NCI-H524 (cell line): Measurements from ENCODE around the gene PCDHGA1.

Experiments used
- DNase-seq, 2 experiments: peaks; one replicate each; lab custom pipeline; 2025; lab: John Stamatoyannopoulos, UW

PCDHGA1 gene

DNA sequence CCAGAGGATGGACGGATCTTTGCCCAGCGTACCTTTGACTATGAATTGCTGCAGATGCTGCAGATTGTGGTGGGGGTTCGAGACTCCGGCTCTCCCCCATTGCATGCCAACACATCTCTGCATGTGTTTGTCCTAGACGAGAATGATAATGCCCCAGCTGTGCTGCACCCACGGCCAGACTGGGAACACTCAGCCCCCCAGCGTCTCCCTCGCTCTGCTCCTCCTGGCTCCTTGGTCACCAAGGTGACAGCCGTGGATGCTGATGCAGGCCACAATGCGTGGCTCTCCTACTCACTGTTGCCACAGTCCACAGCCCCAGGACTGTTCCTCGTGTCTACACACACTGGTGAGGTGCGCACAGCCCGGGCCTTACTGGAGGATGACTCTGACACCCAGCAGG is 160.5 kb downstream of the PCDHGA1 start:
- no peak for DNase-seq

DNA sequence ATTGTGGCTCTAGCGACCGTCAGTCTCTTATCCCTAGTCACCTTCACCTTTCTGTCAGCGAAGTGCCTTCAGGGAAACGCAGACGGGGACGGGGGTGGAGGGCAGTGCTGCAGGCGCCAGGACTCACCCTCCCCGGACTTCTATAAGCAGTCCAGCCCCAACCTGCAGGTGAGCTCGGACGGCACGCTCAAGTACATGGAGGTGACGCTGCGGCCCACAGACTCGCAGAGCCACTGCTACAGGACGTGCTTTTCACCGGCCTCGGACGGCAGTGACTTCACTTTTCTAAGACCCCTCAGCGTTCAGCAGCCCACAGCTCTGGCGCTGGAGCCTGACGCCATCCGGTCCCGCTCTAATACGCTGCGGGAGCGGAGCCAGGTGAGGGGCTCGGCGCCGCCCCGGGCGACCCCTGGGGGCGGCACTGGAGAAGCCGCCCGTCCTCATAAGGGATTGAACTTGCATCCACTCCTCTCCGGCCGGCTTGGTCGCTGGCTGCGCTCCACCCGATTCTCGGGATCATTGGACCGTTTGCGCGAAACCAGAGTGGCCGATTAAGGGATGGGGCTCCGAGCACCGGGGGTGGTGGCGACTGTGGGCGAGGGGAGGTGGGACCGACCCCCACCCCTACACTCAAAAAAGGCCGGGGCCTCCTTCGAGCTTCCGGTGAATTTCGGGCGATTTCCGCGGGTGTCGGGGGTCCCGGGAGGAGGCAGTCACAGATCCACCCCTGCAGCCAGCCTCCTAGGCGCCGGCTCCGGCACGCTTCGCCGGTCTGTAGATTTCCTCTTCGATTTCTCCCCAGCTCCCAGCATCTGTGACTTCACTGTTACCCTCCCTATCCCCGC is 161.2 kb downstream of the PCDHGA1 start:
- DNase-seq: no peak

DNA sequence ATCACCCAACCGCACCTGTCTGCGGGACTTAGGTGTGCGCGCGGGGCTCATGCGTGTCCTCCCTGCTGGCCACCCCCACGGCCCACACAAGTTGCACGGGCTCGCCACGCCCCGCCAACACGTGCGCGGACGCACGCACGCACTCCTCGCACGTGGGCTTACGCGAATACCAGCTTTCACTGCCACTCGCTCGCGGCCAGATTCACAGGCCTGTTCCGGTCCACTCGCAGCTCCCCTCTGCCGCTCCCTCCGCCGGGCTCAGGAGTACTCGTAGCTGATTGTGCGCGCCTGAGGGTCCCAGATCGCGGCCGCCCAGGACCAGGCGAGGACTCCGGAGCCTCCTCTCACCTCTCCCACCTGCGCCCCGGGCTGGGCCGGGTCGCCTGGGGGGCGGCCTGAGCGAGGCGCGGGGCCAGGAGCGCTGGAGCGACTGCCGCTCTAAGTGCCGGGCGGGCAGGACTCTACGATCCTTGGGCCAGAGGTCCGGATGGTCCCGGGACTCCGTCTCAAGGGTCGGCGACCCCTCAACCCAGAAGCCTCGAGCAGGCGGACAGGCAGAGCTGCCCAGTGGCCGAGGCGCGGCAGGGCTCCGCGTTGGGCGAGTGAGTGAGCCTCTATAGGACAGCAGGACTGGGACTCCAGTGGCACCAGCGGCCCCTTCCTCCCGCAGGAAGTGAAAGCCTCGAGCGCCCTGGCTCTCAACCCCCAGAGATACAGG is 162.0 kb downstream of the PCDHGA1 start:
- DNase-seq: no peak

DNA sequence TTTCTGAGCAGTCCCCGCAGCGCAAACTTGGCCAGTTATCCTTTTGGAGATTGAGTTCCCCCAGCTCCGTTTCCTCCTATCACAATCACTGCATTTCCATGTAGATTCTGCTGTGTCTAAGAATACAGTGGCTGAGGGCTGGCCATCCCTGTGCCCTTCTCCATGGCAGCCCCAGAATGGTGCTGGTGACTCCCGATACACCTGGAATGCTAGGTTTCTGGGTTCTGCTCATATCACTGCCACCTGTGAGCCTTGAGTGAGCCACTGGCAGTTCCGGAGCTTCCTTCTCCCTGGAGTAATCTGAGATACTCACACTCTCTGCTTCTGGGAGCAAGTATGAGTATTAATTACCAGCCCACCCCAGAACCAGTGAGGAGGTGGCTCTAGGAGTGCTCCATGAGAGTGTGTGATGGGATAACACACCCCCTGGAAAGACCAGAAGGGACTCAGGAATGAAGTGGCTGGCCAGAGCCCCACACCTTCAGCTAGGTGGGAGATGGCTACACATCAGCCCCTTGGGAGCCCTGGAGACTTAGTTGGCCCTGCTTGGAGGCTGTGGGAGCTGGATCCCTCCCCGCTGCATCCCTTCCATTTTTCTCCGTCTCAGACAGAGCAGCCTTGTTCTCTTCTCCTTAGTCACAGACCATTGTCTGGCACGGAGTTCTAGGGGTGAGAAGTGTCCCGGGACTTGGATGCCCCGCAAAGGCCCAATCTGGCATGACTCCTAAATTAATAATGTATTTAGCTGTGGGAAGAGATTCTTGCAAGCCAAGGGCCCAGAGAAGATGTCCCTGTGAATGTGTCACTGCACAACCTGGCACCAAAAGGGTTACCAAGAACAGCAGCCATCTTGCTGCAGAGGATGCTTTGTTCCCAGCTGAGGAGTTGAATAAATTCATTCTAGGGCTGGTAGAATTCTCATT is 163.4 kb downstream of the PCDHGA1 start:
- DNase-seq: no peak

DNA sequence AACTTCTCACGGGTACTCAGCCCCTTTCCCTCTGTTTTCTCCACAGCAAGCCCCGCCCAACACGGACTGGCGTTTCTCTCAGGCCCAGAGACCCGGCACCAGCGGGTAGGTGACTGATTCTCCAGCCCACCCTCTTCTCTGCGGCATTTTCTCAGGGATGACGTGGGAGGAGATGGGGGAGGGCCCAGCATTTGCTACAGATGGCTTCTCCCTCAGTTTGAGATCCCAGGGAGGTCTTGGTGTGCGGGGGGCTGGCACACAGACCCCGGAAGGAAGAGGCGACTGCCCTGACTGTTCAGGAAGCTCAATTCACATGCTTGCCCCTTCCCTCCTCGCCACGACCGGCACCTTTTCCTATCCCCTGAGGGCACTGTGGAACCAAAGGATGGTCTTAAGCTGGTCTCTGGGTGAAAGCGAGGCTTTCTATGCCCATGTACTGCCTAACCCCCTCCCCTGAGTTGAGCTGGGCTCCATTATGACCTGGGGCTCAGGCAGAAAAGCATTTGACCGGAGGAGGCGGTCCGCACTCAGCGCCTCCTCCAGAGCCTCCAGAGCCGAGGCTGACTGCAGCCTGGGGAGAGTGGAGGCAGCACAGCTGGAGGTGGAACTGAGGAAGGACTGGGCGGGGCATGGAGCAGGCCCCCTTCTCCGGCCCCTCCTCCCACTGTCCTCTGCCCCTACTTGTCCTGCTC is 164.6 kb downstream of the PCDHGA1 start:
- no peak for DNase-seq

DNA sequence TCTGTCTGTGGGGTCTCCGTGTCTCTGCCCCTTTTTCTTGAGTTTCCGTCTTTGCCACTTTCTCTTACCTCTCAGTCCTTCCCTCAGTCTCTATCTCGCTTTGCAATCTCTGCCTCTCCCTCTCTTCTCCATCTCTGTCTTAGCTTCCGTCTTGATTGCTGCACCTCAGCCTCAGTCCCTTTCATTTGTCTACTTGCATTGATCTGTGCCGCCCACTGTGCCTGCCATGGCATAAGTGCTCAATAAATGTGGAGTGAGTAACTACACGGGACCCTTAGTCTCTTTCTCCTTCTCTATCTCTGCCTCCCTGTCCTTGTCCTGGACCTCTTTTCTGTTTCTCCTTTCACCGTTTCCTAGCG is 165.1 kb downstream of the PCDHGA1 start:
- DNase-seq: no peak

DNA sequence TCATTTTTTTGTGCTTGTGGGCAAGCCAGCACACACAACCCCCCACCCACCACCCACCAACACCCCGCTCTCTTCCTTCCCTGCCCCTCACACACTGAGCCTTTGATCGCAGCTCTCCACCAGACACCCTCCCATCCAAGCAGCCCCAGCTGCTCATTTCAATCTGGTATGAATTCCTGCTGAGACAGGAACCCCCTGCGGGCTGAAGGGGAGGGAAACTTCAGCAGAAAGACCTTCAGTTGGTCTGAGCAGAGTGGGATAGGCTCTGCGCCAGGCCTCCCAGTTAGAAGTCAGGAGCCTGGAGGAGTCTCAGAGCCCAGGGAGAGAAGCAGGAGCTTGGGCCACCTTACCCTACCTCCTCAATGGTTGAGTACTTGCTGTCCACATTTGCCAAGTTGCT is 165.7 kb downstream of the PCDHGA1 start:
- DNase-seq: no peak

DNA sequence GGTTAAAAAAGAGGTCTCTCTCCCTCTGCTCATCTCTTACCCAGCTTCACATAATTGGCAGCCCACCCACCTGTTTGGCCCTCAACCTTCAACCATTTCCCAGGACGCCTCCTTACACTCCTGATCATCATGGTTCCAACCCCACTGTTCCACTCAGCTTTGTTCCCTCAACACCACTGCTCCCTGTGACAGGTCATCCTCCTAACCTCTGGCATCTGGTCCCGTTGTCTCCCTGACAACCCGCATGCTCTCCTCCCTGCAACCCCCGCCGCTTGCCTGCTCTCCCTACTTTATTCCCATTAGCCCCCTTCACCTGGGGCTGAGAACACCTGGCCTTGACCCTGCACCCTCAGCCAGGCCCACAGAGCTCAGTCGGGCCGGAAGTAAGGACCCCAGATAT is 171.4 kb downstream of the PCDHGA1 start:
- no peak for DNase-seq

DNA sequence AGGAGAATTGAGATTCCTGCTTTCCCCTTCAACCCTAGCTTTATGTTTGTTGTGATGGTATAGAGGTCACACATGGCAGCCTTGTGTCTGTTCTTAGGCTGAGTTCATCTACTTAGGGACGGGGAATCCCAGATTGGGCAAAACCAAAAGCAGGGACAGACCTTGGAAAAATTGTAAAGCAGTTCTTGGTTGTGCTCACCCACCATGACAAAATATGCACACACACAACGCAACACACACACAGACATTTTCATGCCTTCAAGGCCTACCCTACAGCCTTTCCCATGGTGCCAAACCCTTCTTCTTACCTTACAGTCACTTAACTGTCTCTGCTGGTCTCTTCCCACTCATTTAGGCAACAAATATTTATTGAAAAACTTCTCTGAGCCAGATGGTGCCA is 173.4 kb downstream of the PCDHGA1 start:
- DNase-seq: no peak

DNA sequence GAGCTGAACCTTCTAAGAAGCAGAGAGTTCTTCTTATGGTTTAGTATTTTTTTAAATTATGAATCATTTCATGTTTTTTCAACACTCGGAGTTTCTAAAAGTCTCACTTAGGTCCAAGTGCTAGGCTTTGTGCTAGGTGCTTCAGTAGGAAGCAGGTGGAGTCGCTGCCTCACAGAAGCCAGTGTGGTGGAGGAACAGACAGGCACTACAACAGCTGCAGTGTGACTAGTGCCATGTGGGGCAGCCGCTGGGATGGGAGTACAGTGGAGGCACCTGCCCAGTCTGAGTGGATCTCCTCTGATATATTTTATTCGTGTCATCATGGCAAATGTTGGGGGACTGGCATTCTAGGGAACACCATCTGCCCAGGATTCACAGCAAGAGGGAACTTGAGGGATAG is 173.9 kb downstream of the PCDHGA1 start:
- no peak for DNase-seq

DNA sequence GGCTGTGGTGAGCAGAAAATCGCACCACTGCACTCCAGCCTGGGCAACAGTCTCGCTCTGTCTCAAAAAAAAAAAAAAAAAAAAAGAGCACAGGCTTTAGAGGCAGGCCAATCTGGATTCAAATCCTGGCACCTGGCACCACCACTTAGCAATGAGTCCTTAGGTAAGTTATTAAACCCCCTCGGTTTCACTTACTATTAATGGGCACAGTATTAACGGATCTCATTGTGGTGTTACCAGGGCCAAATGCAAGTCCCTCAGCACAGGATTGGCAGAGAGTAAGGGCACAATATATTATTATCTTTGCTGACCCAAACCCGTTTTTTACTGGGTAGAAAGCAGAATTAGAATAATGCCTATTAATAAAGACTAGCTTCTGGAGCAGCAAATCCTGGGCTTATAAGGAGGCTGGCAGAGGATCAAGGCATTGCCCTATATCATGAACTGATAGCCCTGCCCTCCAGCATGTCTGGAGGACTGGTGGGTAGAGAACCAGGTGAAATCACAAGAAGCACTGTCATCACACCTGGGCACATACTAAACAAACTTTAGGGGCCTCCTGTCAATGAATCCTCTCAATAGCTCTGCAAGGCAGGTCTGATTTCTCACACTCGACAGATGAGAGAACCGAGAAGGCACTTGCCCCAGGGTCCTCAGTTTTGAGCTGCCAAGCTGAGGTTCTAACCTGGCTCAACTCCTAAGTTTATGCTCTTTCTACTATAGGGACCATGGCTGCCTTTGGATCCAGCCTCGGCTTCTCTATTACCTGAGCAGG is 176.3 kb downstream of the PCDHGA1 start:
- DNase-seq: no peak

DNA sequence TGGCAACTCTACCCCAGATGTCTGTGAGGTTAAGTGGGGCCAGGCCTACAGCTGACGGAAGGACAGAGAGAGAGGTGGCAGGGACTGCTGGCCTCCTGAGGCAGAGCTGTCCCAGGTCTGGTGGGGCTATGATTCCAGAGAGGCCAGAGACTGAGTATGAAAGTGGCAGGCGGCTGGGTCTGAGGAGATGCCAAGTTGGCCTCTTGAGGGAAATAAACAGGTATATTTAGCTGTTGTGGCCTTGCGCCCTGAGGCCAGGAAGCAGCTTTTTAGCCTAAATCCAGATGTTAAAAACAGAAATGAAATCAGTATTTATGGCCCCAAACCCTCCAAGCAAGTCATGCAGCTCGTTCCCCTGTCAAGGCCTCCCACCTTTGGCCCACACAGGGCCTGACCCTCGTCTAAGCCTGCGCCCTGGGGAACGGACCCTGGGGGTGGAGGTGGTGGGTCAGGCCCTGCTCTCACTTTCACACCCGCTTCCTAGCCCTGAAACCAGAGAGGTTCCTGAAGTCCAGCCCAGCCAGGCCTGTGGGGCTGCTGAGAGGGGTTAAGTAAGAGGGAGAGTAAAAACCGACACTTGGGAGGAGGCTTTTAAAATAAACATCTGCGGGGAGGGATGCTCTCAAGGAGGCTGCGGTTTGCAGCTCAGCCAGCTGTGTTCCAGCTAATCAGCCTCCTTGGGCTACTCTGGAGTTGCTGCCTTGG is 177.2 kb downstream of the PCDHGA1 start:
- no peak for DNase-seq

DNA sequence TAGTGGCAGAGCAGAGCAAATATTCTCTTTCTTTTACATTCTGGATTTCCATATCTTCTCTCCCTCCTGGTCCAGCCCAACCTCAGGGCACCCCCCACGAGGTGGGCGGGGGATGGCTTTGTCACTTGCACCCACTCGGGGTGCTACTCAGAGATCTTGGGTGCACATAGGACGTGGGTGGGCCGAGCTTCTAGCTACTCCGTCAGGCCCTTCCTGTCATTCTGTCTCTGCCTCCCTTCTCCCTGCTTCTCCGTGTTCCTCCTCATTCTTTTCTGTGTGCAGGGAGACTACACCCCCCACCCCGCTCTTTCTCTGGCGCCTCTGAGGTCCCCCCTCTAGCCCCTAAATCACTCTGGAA is 178.1 kb downstream of the PCDHGA1 start:
- no peak for DNase-seq

DNA sequence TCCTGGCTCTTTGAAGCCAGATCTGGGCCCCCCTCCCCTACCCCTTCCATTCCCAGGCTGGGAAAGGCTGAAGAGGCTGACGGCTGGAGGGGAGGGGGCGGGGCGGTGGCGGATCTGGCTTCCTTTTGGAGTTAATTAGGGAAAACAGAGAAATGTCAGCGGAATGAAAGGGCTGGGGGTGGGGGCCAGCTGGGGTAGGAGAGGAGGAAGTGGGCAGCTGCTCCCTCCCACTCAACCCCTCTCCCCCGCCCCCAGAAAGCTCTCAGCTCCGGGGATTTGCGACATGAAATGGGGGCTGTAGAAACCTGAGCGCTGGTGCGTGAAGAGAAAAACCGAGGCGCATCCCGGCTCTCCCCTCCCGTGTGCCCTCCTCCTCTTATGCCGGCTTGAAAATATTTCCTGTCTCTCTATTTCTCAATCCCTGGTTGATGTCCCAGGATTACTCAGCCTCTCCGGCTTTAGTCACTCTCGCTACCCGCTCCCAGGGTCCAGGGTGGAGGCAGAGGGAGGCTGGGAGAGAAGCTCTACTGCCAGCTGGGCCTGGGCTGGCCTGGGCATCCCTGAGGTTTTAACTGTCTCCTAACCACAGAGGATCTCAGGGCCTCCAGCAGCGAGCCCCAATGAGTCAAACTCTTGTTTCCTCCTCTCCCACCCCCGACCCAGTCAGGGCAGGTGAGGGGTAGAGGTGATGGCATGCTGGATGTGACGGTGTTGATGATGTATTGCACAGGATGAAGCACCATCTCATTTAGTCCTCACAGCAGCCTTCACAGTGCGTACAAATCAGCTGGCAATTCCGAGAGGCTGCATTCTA is 178.7 kb downstream of the PCDHGA1 start:
- peak; percentile 79 to 84 for DNase-seq

DNA sequence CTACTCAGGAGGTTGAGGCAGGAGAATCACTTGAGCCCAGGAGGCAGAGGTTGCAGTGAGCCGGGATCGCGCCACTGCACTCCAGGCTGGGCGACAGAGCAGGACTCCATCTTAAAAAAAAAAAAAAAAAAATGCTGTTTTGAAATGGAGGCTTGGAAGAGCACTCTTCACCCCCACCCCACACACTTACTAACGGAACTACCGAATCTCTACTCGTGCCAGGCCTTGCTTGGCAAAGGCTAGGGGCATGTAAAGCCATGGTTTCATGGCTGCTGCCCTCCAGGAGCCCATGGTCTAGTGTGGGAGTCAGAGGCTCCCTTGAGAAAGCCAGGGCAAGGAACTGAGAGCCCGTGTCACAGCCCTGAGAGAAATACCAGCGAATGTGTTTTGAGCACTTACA is 179.8 kb downstream of the PCDHGA1 start:
- no peak for DNase-seq

DNA sequence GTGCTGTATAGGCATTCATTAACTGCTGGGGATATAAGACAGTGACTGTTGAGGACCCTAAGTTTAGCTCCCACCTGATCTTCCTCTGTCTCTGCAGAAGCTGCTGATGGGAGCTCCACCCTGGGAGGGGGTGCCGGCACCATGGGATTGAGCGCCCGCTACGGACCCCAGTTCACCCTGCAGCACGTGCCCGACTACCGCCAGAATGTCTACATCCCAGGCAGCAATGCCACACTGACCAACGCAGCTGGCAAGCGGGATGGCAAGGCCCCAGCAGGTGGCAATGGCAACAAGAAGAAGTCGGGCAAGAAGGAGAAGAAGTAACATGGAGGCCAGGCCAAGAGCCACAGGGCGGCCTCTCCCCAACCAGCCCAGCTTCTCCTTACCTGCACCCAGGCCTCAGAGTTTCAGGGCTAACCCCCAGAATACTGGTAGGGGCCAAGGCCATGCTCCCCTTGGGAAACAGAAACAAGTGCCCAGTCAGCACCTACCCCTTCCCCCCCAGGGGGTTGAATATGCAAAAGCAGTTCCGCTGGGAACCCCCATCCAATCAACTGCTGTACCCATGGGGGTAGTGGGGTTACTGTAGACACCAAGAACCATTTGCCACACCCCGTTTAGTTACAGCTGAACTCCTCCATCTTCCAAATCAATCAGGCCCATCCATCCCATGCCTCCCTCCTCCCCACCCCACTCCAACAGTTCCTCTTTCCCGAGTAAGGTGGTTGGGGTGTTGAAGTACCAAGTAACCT is 180.7 kb downstream of the PCDHGA1 start:
- no peak for DNase-seq

DNA sequence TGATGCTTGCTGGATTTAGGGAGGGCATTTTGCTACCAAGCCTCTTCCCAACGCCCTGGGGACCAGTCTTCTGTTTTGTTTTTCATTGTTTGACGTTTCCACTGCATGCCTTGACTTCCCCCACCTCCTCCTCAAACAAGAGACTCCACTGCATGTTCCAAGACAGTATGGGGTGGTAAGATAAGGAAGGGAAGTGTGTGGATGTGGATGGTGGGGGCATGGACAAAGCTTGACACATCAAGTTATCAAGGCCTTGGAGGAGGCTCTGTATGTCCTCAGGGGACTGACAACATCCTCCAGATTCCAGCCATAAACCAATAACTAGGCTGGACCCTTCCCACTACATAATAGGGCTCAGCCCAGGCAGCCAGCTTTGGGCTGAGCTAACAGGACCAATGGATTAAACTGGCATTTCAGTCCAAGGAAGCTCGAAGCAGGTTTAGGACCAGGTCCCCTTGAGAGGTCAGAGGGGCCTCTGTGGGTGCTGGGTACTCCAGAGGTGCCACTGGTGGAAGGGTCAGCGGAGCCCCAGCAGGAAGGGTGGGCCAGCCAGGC is 181.5 kb downstream of the PCDHGA1 start:
- DNase-seq: no peak

DNA sequence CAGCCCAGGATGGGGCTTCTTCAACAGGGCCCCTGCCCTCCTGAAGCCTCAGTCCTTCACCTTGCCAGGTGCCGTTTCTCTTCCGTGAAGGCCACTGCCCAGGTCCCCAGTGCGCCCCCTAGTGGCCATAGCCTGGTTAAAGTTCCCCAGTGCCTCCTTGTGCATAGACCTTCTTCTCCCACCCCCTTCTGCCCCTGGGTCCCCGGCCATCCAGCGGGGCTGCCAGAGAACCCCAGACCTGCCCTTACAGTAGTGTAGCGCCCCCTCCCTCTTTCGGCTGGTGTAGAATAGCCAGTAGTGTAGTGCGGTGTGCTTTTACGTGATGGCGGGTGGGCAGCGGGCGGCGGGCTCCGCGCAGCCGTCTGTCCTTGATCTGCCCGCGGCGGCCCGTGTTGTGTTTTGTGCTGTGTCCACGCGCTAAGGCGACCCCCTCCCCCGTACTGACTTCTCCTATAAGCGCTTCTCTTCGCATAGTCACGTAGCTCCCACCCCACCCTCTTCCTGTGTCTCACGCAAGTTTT is 182.1 kb downstream of the PCDHGA1 start:
- DNase-seq: peak in 1 of 2 experiments; percentile 17
